GM23338 (cell line): ENCODE results near the gene FCN1.

Experiments used
- CREB1 ChIP-seq: fragments of 250-450 bp; sonication (Bioruptor Pico); IDR thresholded peaks from 2 replicates; pipeline ENCODE4 v1.5.0; 2020; ENCODE audit warnings: low read depth, mild to moderate bottlenecking, moderate library complexity
- EZH2 ChIP-seq: fragments of 200-600 bp; sonication (generic); IDR thresholded peaks from one replicate; pipeline ENCODE4 v1.8.0; 2017; ENCODE audit warnings: antibody characterized with exemption, mild to moderate bottlenecking, low read depth; ENCODE audit not compliant: unreplicated experiment
- EZH2phosphoT487 ChIP-seq: fragments of 200-600 bp; sonication (generic); IDR thresholded peaks from one replicate; pipeline ENCODE4 v1.8.1; 2018; ENCODE audit warnings: antibody characterized with exemption; ENCODE audit not compliant: unreplicated experiment
- JUNB ChIP-seq: IDR thresholded peaks from one replicate; pipeline ENCODE4 v1.6.1; 2016; ENCODE audit warnings: antibody characterized with exemption; ENCODE audit not compliant: unreplicated experiment
- POLR2AphosphoS5 ChIP-seq: IDR thresholded peaks from 2 replicates; pipeline ENCODE4 v1.6.1; 2016; ENCODE audit warnings: antibody characterized with exemption, low read depth
- REST ChIP-seq: IDR thresholded peaks from one replicate; pipeline ENCODE4 v1.6.1; 2018; ENCODE audit warnings: antibody characterized with exemption; ENCODE audit not compliant: unreplicated experiment
- STAT1 ChIP-seq: IDR thresholded peaks from one replicate; pipeline ENCODE4 v1.6.1; 2016; ENCODE audit warnings: antibody characterized with exemption; ENCODE audit not compliant: unreplicated experiment
- ZNF114 ChIP-seq: fragments of 250-450 bp; sonication (Bioruptor Pico); IDR thresholded peaks from 2 replicates; pipeline ENCODE4 v1.5.0; 2020; ENCODE audit warnings: mild to moderate bottlenecking, moderate library complexity
- ZNF331 ChIP-seq: fragments of 250-450 bp; sonication (Bioruptor Pico); IDR thresholded peaks from 2 replicates; pipeline ENCODE4 v1.5.0; 2020; ENCODE audit warnings: low read depth, mild to moderate bottlenecking, moderate library complexity
- ZNF462 ChIP-seq: fragments of 250-450 bp; sonication (Bioruptor Pico); IDR thresholded peaks from 2 replicates; pipeline ENCODE4 v1.5.0; 2020; ENCODE audit warnings: mild to moderate bottlenecking, moderate library complexity
- TF ChIP-seq, protein P1 (sequence below), 2 experiments: fragments of 200-600 bp in 1 of 2; sonication (generic) in 1 of 2; conservative IDR thresholded peaks; 2 replicates each; pipeline versions ENCODE4 v1.5.1 to v1.6.1; 2016 to 2017; ENCODE audit warnings: antibody characterized with exemption in 2 of 2, low read depth in 2 of 2, mild to moderate bottlenecking in 2 of 2, moderate library complexity in 1 of 2

GRCh38 chr9:134887219-134887618 lies 30.5 kb downstream of the FCN1 start:
- TF ChIP-seq, protein P1, sequence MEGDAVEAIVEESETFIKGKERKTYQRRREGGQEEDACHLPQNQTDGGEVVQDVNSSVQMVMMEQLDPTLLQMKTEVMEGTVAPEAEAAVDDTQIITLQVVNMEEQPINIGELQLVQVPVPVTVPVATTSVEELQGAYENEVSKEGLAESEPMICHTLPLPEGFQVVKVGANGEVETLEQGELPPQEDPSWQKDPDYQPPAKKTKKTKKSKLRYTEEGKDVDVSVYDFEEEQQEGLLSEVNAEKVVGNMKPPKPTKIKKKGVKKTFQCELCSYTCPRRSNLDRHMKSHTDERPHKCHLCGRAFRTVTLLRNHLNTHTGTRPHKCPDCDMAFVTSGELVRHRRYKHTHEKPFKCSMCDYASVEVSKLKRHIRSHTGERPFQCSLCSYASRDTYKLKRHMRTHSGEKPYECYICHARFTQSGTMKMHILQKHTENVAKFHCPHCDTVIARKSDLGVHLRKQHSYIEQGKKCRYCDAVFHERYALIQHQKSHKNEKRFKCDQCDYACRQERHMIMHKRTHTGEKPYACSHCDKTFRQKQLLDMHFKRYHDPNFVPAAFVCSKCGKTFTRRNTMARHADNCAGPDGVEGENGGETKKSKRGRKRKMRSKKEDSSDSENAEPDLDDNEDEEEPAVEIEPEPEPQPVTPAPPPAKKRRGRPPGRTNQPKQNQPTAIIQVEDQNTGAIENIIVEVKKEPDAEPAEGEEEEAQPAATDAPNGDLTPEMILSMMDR (conservative IDR thresholded peaks at IDR 0.05; ENCODE audit: low read depth in 2 of 2) = no peak
- no peak for TF ChIP-seq EZH2phosphoT487
- TF ChIP-seq JUNB = no peak
- no peak for TF ChIP-seq EZH2
- TF ChIP-seq POLR2AphosphoS5 = no peak
- TF ChIP-seq CREB1 (CRISPR knock-in tag) = no peak
- TF ChIP-seq ZNF462 (CRISPR knock-in tag) = no peak
- TF ChIP-seq REST = no peak
- no peak for TF ChIP-seq STAT1
- TF ChIP-seq ZNF331 (CRISPR knock-in tag) = no peak
- no peak for TF ChIP-seq ZNF114 (CRISPR knock-in tag)
